HepG2 (cell line): ENCODE results near the gene TBL2. TPM values are rescaled to one million over a fixed set of nuclear protein-coding genes. Genes with fewer than 3 reads are reported as not detected.

Source experiments
- ARID4A ChIP-seq: sonication (generic); formaldehyde crosslinking; IDR thresholded peaks from 2 replicates; pipeline ENCODE4 v1.5.0; 2020; ENCODE audit warnings: mild to moderate bottlenecking, missing genetic modification reagents, borderline replicate concordance
- CCDC6 ChIP-seq: sonication (generic); formaldehyde crosslinking; IDR thresholded peaks from 2 replicates; pipeline ENCODE4 v1.8.1; 2022; ENCODE audit warnings: mild to moderate bottlenecking, missing genetic modification reagents, moderate library complexity
- FOXA3 ChIP-seq: IDR thresholded peaks from 2 replicates; pipeline ENCODE4 v1.6.1; 2016; ENCODE audit warnings: missing genetic modification reagents, missing compliant biosample characterization
- KDM5B ChIP-seq: sonication (generic); formaldehyde crosslinking; IDR thresholded peaks from 2 replicates; pipeline ENCODE4 v1.4.0; 2020; ENCODE audit warnings: missing genetic modification reagents, mild to moderate bottlenecking, borderline replicate concordance
- PAF1 ChIP-seq: IDR thresholded peaks from 2 replicates; pipeline ENCODE4 v1.6.1; 2016; ENCODE audit warnings: missing genetic modification reagents, missing compliant biosample characterization
- PHF21A ChIP-seq: sonication (generic); formaldehyde crosslinking; IDR thresholded peaks from 2 replicates; pipeline ENCODE4 v1.5.0; 2020; ENCODE audit warnings: mild to moderate bottlenecking, missing genetic modification reagents
- SIX4 ChIP-seq: sonication (generic); formaldehyde crosslinking; IDR thresholded peaks from 2 replicates; pipeline ENCODE4 v1.4.0; 2020; ENCODE audit warnings: missing genetic modification reagents
- ZMAT3 ChIP-seq: sonication (generic); formaldehyde crosslinking; conservative IDR thresholded peaks from 2 replicates; pipeline ENCODE4 v1.7.0; 2021; ENCODE audit warnings: missing genetic modification reagents
- ZNF484 ChIP-seq: sonication (generic); formaldehyde crosslinking; IDR thresholded peaks from 2 replicates; pipeline ENCODE4 v1.5.1; 2020; ENCODE audit warnings: mild to moderate bottlenecking, low read depth, missing genetic modification reagents, borderline replicate concordance
- ZNF503 ChIP-seq: sonication (generic); formaldehyde crosslinking; IDR thresholded peaks from 2 replicates; pipeline ENCODE4 v1.4.0; 2020; ENCODE audit warnings: missing genetic modification reagents
- ZNF772 ChIP-seq: sonication (generic); formaldehyde crosslinking; IDR thresholded peaks from 2 replicates; pipeline ENCODE4 v1.5.0; 2020; ENCODE audit warnings: mild to moderate bottlenecking, missing genetic modification reagents
- polyA plus RNA-seq, 8 experiments: library from polyadenylated mRNA; depleted of rRNA in 3 of 8; stranded (reverse) in 7 of 8; unstranded in 1 of 8; fragments of >200 nt; fragmentation: Illumina TruSeq in 4 of 8; extraction: Trizol in 4 of 8; gene quantifications; 2 replicates each; pipeline versions ENCODE4 v1.2.1 to v1.2.3, GENCODE V29; 2011 to 2016; ENCODE audit warnings: low read depth in 4 of 8, missing spikeins in 1 of 8, mixed read lengths in 1 of 8; ENCODE audit not compliant: insufficient read depth in 1 of 8
- total RNA-seq, 5 experiments: library from RNA; depleted of rRNA; stranded (reverse); fragments of >200 nt; fragmentation: Illumina TruSeq; extraction: Trizol; gene quantifications; 2 replicates each; pipeline ENCODE4 v1.2.3, GENCODE V29; 2016; ENCODE audit warnings: low read depth in 1 of 5
- TF ChIP-seq, protein P1 (sequence below): sonication (generic); formaldehyde crosslinking; IDR thresholded peaks from 2 replicates; pipeline ENCODE4 v1.5.1; 2020; ENCODE audit warnings: missing genetic modification reagents, mild to moderate bottlenecking, borderline replicate concordance
- TF ChIP-seq, protein P2 (sequence below): sonication (generic); formaldehyde crosslinking; IDR thresholded peaks from 2 replicates; pipeline ENCODE4 v1.8.1; 2023; ENCODE audit warnings: mild to moderate bottlenecking, moderate library complexity, missing genetic modification reagents
- TF ChIP-seq, protein P3 (sequence below): sonication (generic); formaldehyde crosslinking; conservative IDR thresholded peaks from 2 replicates; pipeline ENCODE4 v1.5.0; 2020; ENCODE audit warnings: missing genetic modification reagents
- TF ChIP-seq, protein P4 (sequence below): sonication (generic); formaldehyde crosslinking; IDR thresholded peaks from 2 replicates; pipeline ENCODE4 v1.5.1; 2020; ENCODE audit warnings: mild to moderate bottlenecking, missing genetic modification reagents, moderate library complexity

Gene TBL2
- total and polyA plus RNA-seq, 2 of the 13 experiments (the other 11 are each of a cell fraction or from before 2014, with no cell fraction given), result 43.4 to 47.2 TPM

DNA sequence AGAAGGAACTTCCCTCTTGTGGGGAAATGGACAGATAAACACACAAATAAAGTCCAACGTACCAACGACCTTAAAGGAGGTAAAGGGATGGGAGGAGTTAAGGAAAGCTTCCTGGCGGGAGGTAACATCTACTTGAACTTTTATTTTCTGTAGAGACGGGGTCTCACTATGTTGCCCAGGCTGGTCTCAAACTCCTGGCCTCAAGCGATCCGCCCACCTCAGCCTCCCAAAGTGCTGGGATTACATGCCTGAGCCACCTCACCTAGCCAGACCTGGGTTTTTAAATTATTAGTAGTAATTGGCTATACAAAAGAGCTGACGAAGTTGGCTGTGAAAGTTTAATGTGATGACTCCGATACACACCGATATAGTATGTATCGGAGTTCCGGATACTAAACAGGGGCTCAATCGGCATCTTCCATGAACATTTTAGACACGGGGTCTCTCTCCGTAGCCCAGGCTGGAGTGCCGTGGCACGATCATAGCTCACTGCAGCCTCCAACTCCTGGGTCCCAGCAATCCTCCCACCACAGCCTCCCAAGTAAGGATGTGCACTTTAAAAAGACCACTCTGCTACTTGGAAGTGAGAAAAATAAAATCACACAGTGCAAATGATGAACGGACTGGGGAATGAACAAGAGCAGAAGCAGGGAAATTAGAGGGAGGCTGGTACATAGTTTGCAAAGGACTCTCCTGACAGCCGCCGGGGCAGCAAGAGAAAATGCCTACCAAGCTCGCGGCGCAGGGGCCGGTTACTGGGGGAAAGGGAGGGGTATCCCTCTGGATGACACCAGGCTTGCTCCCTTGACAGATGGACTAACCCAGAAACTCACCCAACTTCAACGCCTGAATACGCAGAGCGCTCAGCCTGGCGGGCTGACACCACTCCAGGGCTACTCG, 21.9 kb downstream of the TBL2 start (continued):
- TF ChIP-seq, protein P1, sequence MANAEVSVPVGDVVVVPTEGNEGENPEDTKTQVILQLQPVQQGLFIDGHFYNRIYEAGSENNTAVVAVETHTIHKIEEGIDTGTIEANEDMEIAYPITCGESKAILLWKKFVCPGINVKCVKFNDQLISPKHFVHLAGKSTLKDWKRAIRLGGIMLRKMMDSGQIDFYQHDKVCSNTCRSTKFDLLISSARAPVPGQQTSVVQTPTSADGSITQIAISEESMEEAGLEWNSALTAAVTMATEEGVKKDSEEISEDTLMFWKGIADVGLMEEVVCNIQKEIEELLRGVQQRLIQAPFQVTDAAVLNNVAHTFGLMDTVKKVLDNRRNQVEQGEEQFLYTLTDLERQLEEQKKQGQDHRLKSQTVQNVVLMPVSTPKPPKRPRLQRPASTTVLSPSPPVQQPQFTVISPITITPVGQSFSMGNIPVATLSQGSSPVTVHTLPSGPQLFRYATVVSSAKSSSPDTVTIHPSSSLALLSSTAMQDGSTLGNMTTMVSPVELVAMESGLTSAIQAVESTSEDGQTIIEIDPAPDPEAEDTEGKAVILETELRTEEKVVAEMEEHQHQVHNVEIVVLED (CRISPR knock-in tag), result no peak
- TF ChIP-seq PAF1 (no peak), PHF21A (CRISPR knock-in tag) (0 out of 2 replicates have a peak, but pooled peaks have one; percentile 6), ZNF772 (peak; percentile 24; the same call in 1 of the 2 replicates), ZMAT3 (CRISPR knock-in tag) (0 out of 2 replicates have a peak, but pooled peaks have one; percentile 16), FOXA3 (CRISPR knock-in tag) (no peak), ZNF503 (no peak), SIX4 (CRISPR knock-in tag) (no peak), ARID4A (CRISPR knock-in tag) (peak; percentile 74; the same call in 1 of the 2 replicates), ZNF484 (no peak), KDM5B (CRISPR knock-in tag) (0 out of 2 replicates have a peak, but pooled peaks have one; percentile 4), CCDC6 (CRISPR knock-in tag) (no peak)
- TF ChIP-seq, protein P2, sequence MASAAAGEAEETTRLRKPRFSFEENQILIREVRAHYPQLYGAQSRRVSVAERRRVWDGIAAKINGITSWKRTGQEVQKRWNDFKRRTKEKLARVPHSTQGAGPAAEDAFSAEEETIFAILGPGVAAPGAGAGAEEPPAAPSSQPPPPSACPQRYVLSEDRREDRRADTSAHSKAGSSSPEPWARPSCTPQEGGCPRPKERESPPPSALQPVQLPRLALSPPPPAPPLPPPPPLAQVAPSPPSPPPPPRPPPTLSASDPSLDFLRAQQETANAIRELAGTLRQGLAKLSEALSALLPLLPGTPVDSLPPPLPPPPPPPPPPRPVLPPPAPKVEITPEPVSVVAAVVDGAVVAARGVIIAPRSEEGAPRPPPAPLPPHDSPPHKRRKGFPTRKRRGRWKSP, result 0 out of 2 replicates have a peak, but pooled peaks have one; percentile 46
- TF ChIP-seq, protein P3, sequence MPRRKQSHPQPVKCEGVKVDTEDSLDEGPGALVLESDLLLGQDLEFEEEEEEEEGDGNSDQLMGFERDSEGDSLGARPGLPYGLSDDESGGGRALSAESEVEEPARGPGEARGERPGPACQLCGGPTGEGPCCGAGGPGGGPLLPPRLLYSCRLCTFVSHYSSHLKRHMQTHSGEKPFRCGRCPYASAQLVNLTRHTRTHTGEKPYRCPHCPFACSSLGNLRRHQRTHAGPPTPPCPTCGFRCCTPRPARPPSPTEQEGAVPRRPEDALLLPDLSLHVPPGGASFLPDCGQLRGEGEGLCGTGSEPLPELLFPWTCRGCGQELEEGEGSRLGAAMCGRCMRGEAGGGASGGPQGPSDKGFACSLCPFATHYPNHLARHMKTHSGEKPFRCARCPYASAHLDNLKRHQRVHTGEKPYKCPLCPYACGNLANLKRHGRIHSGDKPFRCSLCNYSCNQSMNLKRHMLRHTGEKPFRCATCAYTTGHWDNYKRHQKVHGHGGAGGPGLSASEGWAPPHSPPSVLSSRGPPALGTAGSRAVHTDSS (CRISPR knock-in tag), result no peak
- TF ChIP-seq, protein P4, sequence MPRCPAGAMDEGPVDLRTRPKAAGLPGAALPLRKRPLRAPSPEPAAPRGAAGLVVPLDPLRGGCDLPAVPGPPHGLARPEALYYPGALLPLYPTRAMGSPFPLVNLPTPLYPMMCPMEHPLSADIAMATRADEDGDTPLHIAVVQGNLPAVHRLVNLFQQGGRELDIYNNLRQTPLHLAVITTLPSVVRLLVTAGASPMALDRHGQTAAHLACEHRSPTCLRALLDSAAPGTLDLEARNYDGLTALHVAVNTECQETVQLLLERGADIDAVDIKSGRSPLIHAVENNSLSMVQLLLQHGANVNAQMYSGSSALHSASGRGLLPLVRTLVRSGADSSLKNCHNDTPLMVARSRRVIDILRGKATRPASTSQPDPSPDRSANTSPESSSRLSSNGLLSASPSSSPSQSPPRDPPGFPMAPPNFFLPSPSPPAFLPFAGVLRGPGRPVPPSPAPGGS (CRISPR knock-in tag), result no peak
